ENCODE measurements around the gene RGS14. TPM values are rescaled to one million over a fixed set of nuclear protein-coding genes. Genes with fewer than 3 reads are reported as not detected.

RGS14 gene
- polyA plus RNA-seq, 1 experiment = 2.6 TPM

DNA sequence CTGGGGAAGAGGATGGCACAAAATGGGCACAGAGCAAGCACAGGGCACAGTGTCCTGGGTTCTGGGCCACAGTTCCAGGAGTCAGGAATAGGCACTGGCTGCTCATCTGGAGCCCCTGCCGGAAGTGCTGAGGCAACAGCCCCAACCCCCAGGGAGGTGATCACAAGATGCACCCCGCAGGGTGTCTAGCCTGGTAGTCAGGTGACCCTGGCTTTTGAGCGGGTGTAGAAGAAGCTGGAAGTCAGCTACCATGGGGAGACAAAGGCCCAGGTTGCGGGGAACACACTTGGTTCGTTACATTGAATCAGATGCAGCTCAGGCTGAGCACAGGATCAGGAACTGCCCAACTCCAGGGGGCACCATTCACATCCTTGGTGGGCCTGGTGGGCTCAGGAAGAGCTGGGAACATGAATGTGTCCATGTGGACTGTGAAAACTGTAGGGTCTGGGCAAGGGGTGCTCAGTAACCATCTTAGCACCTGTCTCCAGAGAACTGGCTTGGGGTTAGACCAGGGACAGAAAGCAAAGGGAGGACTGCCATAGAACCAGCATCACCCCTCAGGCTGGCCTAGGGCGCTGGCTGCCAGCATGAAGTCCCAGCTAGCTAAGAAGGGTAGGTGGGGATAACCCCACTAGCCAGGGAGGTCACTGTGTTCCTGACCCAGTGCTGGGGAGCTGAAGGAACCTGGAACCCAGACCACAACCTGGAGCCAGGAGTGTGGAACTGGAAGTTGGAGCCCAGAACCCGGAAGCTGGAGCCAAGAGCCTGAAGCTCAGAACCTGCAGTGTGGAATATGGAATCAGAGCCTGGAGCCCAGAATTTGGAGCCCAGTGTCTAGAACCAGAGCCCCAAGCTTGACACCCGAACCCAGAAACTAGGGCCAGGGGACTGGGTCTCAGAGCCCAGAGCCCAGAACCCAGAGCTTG is 20.4 kb downstream of the RGS14 start:
- Histone ChIP-seq H3K27ac (ENCODE audit: low read depth, low read length) (no peak overlapping the region), H3K9me3 (ENCODE audit: control insufficient read depth, insufficient read depth, low read length) (no peaks in the 10 kb centered on the region), H3K27me3 (ENCODE audit: control insufficient read depth, insufficient read depth, low read length) (peaks cover 7% of the 10 kb centered on the region), H3K4me3 (ENCODE audit: low read depth, low read length) (no peak overlapping the region)
- CTCF ChIA-PET = interaction anchor here (0.9 to 5.9 kb wide), 8 partner anchors 7 to 265 kb away, joined by 3 to 57 read pairs (median 7); no protein-coding TSS in a partner anchor
- no peak for DNase-seq (ENCODE audit: low read depth, low spot score)
- POLR2A ChIA-PET = interaction anchor here (0.5 to 1.7 kb wide), 4 partner anchors 7 to 37 kb away, joined by 3 to 6 read pairs (median 4); partner anchors contain the start of gene LMAN2
- TF ChIP-seq, protein P1, sequence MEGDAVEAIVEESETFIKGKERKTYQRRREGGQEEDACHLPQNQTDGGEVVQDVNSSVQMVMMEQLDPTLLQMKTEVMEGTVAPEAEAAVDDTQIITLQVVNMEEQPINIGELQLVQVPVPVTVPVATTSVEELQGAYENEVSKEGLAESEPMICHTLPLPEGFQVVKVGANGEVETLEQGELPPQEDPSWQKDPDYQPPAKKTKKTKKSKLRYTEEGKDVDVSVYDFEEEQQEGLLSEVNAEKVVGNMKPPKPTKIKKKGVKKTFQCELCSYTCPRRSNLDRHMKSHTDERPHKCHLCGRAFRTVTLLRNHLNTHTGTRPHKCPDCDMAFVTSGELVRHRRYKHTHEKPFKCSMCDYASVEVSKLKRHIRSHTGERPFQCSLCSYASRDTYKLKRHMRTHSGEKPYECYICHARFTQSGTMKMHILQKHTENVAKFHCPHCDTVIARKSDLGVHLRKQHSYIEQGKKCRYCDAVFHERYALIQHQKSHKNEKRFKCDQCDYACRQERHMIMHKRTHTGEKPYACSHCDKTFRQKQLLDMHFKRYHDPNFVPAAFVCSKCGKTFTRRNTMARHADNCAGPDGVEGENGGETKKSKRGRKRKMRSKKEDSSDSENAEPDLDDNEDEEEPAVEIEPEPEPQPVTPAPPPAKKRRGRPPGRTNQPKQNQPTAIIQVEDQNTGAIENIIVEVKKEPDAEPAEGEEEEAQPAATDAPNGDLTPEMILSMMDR (IDR thresholded peaks at IDR 0.05; ENCODE audit: low read depth, low read length) = no peak

DNA sequence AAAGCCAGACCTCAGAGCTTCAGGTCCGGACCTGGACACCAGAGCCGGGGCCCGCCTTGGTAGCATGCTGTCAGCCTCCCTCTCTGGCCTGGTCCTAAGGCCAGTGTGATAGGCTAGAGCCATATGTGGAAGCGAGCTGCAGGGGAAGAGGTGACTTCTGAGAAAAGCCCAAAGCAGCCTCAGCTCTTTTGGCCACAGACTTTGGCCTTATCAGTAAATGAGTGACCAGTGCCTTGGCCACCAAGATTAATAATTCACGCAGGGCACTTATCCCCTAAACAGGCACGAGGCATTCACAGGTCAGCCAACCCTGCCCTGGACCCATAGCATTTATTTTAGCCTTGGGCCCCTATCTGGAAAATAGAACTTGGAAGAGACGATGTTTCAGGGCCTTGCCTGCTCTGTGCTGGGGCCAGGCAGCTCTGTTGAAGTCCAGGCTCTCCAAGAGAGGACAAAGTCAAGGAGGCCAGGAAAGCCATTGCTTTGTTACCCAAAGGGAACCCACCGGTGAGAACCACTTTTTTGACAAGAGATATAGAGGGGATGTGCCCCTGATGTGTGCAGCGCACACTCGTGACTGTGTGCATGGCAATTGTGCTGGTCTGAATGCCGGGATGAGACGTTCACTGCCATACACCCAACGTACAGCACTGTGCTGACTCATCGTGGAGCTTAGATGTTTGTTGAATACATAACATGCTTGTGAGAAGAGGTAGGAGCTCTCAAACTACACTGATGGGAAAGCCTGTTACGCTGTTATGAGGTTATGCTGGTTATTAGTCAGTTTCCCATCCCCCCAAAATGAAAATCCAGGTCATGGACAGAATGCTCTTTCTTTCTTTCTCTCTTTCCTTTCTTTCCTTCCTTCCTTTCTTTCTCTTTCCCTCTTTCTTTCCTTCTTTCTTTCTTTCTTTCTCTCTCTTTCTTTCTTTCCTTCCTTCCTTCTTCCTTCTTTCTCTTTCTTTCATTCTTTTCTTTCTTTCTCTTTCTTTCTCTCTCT is 21.5 kb downstream of the RGS14 start:
- Histone ChIP-seq H3K9me3 (ENCODE audit: control insufficient read depth, insufficient read depth, low read length) (no peaks in the 10 kb centered on the region), H3K4me3 (ENCODE audit: low read depth, low read length) (no peak overlapping the region), H3K27me3 (ENCODE audit: control insufficient read depth, insufficient read depth, low read length) (peaks cover 12% of the 10 kb centered on the region), H3K27ac (ENCODE audit: low read depth, low read length) (peak overlapping the region; percentile 81)
- ChIA-PET POLR2A (interaction anchor here (0.7 to 1.7 kb wide), 9 partner anchors 8 to 118 kb away, joined by 3 to 6 read pairs (median 5); partner anchors contain the start of genes LMAN2 and PDLIM7), CTCF (interaction anchor here (0.6 to 5.9 kb wide), 11 partner anchors 8 to 661 kb away, joined by 3 to 57 read pairs (median 5); no protein-coding TSS in a partner anchor)
- TF ChIP-seq, protein P1 (IDR thresholded peaks at IDR 0.05; ENCODE audit: low read depth, low read length) = no peak
- DNase-seq (ENCODE audit: low read depth, low spot score) = peak; percentile 82

DNA sequence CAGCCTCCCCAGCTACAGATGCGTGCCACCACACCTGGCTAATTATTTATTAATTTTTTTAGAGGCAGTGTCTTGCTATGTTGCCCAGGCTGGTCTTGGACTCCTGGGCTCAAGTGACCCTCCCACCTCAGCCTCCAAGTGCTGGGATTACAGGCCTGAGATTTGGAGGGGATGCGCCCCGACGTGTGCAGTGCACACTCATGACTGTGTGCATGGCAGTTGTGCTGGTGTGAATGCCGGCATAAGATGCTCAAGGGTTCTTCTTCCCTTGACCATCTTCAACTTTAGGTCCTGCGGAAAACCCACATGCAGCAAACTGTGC is 23.0 kb downstream of the RGS14 start:
- CTCF ChIA-PET = interaction anchor here (1.0 to 5.9 kb wide), 4 partner anchors 10 to 23 kb away, joined by 3 to 57 read pairs (median 8); no protein-coding TSS in a partner anchor

DNA sequence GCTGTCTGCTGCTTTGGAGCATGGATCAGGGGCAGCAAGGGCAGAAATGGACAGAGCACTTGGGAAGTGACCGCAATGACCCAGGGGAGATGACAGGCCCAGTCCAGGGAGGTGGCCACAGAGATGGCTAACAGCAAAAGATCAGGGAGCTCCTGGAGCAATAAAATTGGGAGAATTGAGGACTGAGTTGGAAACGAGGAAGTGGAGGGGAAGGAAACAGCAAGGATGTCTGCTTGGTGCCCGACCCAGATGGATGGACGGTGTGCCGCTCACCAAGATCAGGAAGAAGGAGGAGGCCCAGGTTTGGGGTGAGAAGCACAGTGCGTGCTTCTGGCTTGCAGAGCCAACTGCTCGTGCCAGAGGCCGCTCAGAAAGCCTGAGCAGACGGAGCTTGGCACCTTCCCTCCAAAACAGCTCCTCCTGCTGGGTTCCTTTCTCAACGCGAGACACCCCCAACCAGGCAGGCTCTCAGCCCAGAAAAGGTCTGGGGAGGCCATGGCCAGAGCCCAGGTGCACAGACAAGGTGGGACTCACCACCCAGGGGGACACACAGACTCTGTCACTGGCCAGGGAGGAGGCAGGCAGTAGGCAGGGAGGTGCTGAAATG is 24.8 kb downstream of the RGS14 start:
- CTCF ChIA-PET = interaction anchor here (0.6 to 1.4 kb wide), 5 partner anchors 12 to 73 kb away, joined by 3 to 6 read pairs (median 5); no protein-coding TSS in a partner anchor
- POLR2A ChIA-PET = no interaction called here

More for the DNA sequence above, 23.0 kb downstream of the RGS14 start:
- POLR2A ChIA-PET = interaction anchor here (1.0 kb wide), 1 partner anchor 29 kb away, joined by 3 read pairs; the partner anchor contains the start of gene LMAN2
- Histone ChIP-seq H3K4me3 (ENCODE audit: low read depth, low read length) (no peak overlapping the region), H3K27ac (ENCODE audit: low read depth, low read length) (no peak overlapping the region), H3K27me3 (ENCODE audit: control insufficient read depth, insufficient read depth, low read length) (peaks cover 23% of the 10 kb centered on the region), H3K9me3 (ENCODE audit: control insufficient read depth, insufficient read depth, low read length) (no peaks in the 10 kb centered on the region)
- TF ChIP-seq, protein P1 (IDR thresholded peaks at IDR 0.05; ENCODE audit: low read depth, low read length) = no peak
- DNase-seq (ENCODE audit: low read depth, low spot score) = no peak

More for the DNA sequence above, 24.8 kb downstream of the RGS14 start:
- no peaks in the 10 kb centered on the region for H3K9me3 ChIP-seq (ENCODE audit: control insufficient read depth, insufficient read depth, low read length)
- TF ChIP-seq, protein P1 (IDR thresholded peaks at IDR 0.05; ENCODE audit: low read depth, low read length) = peak; percentile 44
- peaks cover 32% of the 10 kb centered on the region for H3K27me3 ChIP-seq (ENCODE audit: control insufficient read depth, insufficient read depth, low read length)
- no peak for DNase-seq (ENCODE audit: low read depth, low spot score)
- H3K27ac ChIP-seq (ENCODE audit: low read depth, low read length) = no peak overlapping the region
- H3K4me3 ChIP-seq (ENCODE audit: low read depth, low read length) = no peak overlapping the region
